ENCODE data around the gene CIRBP. TPM values are rescaled to one million over a fixed set of nuclear protein-coding genes. Genes with fewer than 3 reads are reported as not detected.

The CIRBP gene
- total and polyA plus RNA-seq, 2 donors (not counting 1 experiment from before 2014, with no cell fraction given), result 104 to 298 TPM

GRCh38 chr19:1227304-1228054, 41.7 kb upstream of the CIRBP start:
- no peak for DNase-seq (ENCODE audit: low read depth in 2 of 2)
- Histone ChIP-seq H3K79me2 (ENCODE audit: control insufficient read depth, insufficient read depth, low read length) (no peaks in the 10 kb centered on the region), H3K27me3 (ENCODE audit: control insufficient read depth, insufficient read depth, low read length) (no peaks in the 10 kb centered on the region), H3K4me1 (ENCODE audit: control insufficient read depth, extremely low read depth, insufficient read depth, low read length) (no peaks in the 10 kb centered on the region), H3K4me2 (ENCODE audit: extremely low read depth, insufficient read depth, low read length) (no peak overlapping the region), H3K4me3 (replicated peaks in 1 of 4; ENCODE audit: control extremely low read depth in 1 of 4, insufficient read depth in 1 of 4, low read depth in 3 of 4, low read length in 4 of 4) (no peak overlapping the region), H3K9ac (ENCODE audit: insufficient read depth, low read length) (no peak overlapping the region), H3K9me3 (ENCODE audit: control insufficient read depth, insufficient read depth, low read depth, low read length) (no peaks in the 10 kb centered on the region), H2AFZ (ENCODE audit: low read length) (no peak overlapping the region), H3K36me3 (ENCODE audit: control insufficient read depth, insufficient read depth, low read length) (peaks cover 29% of the 10 kb centered on the region), H3K27ac (ENCODE audit: insufficient read depth, low read length) (no peak overlapping the region), H4K20me1 (ENCODE audit: control insufficient read depth, extremely low read depth, insufficient read depth, low read length) (no peaks in the 10 kb centered on the region)
- no peak for TF ChIP-seq EZH2 (IDR thresholded peaks at IDR 0.05; ENCODE audit: low read length, missing control alignments)

- Histone ChIP-seq H3K4me3 (replicated peaks in 1 of 4; ENCODE audit: control extremely low read depth in 1 of 4, insufficient read depth in 1 of 4, low read depth in 3 of 4, low read length in 4 of 4) (no peak overlapping the region), H3K4me2 (ENCODE audit: extremely low read depth, insufficient read depth, low read length) (no peak overlapping the region), H3K9ac (ENCODE audit: insufficient read depth, low read length) (no peak overlapping the region), H3K27ac (ENCODE audit: insufficient read depth, low read length) (no peak overlapping the region), H2AFZ (ENCODE audit: low read length) (no peak overlapping the region), H3K4me1 (ENCODE audit: control insufficient read depth, extremely low read depth, insufficient read depth, low read length) (peaks cover 7% of the 10 kb centered on the region), H3K27me3 (ENCODE audit: control insufficient read depth, insufficient read depth, low read length) (no peaks in the 10 kb centered on the region), H3K9me3 (ENCODE audit: control insufficient read depth, insufficient read depth, low read depth, low read length) (no peaks in the 10 kb centered on the region), H3K36me3 (ENCODE audit: control insufficient read depth, insufficient read depth, low read length) (peaks cover 26% of the 10 kb centered on the region), H3K79me2 (ENCODE audit: control insufficient read depth, insufficient read depth, low read length) (no peaks in the 10 kb centered on the region), H4K20me1 (ENCODE audit: control insufficient read depth, extremely low read depth, insufficient read depth, low read length) (no peaks in the 10 kb centered on the region)
- no peak for DNase-seq (ENCODE audit: low read depth in 2 of 2)
- TF ChIP-seq, protein P1, sequence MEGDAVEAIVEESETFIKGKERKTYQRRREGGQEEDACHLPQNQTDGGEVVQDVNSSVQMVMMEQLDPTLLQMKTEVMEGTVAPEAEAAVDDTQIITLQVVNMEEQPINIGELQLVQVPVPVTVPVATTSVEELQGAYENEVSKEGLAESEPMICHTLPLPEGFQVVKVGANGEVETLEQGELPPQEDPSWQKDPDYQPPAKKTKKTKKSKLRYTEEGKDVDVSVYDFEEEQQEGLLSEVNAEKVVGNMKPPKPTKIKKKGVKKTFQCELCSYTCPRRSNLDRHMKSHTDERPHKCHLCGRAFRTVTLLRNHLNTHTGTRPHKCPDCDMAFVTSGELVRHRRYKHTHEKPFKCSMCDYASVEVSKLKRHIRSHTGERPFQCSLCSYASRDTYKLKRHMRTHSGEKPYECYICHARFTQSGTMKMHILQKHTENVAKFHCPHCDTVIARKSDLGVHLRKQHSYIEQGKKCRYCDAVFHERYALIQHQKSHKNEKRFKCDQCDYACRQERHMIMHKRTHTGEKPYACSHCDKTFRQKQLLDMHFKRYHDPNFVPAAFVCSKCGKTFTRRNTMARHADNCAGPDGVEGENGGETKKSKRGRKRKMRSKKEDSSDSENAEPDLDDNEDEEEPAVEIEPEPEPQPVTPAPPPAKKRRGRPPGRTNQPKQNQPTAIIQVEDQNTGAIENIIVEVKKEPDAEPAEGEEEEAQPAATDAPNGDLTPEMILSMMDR (conservative IDR thresholded peaks at IDR 0.05 in 1 of 2, IDR thresholded peaks at IDR 0.05 in 1 of 2; ENCODE audit: low read depth in 1 of 2, low read length in 2 of 2), result no peak
- no peak for TF ChIP-seq EZH2 (IDR thresholded peaks at IDR 0.05; ENCODE audit: low read length, missing control alignments)
Measured at GRCh38 chr19:1228161-1228957, 40.8 kb upstream of the CIRBP start.

DNA sequence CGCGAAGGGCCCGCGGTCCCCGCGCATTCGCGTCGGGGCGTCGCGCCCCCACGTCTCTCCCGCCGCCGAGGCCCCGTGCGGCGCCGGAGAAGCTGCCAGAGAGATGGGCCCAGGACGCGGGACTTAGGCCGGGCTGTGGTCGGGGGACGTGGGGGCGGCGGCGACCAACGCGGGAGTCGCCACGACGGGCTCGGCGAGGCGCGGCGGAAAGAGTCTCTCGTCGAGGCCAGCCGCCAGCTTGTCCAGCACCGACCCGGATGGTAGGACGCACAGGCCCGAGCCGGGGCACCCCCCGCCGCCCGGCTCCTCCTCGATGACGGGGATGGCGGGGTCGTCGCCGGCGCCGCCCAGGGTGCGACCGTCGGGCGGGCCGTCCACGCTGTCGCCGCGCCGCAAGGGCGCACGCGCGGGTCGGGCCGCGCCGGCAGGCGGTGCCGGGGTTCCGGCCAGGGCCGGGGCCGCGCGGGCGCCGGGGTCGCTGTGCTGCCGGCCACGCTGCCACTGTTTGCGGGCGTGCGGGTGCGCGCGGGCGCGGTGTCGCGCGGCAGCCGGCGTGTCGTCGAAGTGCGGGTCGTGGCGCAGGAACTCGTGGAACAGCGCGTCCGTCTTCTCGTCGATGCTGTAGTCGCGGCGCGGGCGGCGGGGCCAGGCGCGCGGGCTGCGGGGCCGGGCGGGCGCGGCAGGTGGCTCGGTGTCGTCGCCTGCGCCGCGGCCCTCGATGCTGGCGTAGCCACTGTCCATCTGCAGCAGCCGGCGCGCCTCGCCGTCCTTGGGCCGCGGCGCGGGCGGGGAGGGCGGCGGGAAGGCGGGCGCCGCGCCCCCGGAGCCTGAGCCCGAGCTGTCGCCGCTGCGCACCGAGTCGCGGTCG, 39.8 kb upstream of the CIRBP start:
- Histone ChIP-seq H3K4me3 (replicated peaks in 1 of 4; ENCODE audit: control extremely low read depth in 1 of 4, insufficient read depth in 1 of 4, low read depth in 3 of 4, low read length in 4 of 4) (no peak overlapping the region), H3K4me2 (ENCODE audit: extremely low read depth, insufficient read depth, low read length) (no peak overlapping the region), H2AFZ (ENCODE audit: low read length) (no peak overlapping the region), H3K9me3 (ENCODE audit: control insufficient read depth, insufficient read depth, low read depth, low read length) (no peaks in the 10 kb centered on the region), H3K79me2 (ENCODE audit: control insufficient read depth, insufficient read depth, low read length) (no peaks in the 10 kb centered on the region), H3K36me3 (ENCODE audit: control insufficient read depth, insufficient read depth, low read length) (peaks cover 29% of the 10 kb centered on the region), H4K20me1 (ENCODE audit: control insufficient read depth, extremely low read depth, insufficient read depth, low read length) (no peaks in the 10 kb centered on the region), H3K9ac (ENCODE audit: insufficient read depth, low read length) (no peak overlapping the region), H3K4me1 (ENCODE audit: control insufficient read depth, extremely low read depth, insufficient read depth, low read length) (peaks cover 9% of the 10 kb centered on the region), H3K27me3 (ENCODE audit: control insufficient read depth, insufficient read depth, low read length) (no peaks in the 10 kb centered on the region), H3K27ac (ENCODE audit: insufficient read depth, low read length) (no peak overlapping the region)
- no peak for TF ChIP-seq EZH2 (IDR thresholded peaks at IDR 0.05; ENCODE audit: low read length, missing control alignments)
- TF ChIP-seq, protein P1 (conservative IDR thresholded peaks at IDR 0.05 in 1 of 2, IDR thresholded peaks at IDR 0.05 in 1 of 2; ENCODE audit: low read depth in 1 of 2, low read length in 2 of 2), result no peak
- DNase-seq (ENCODE audit: low read depth in 2 of 2), result no peak
